ENCODE data around the gene GLB1L2. TPM values are rescaled to one million over a fixed set of nuclear protein-coding genes. Genes with fewer than 3 reads are reported as not detected.

GLB1L2 gene
- total and polyA plus RNA-seq, 2 of the 4 experiments (the other 2 are of a cell fraction) = under 0.01 to 0.26 TPM

GRCh38 chr11:134384406-134384805, 52.6 kb downstream of the GLB1L2 start:
- in situ Hi-C loops (cut with MboI; ENCODE audit: low sequenced_read_pairs) (no loop called here), intact Hi-C loops (cut with micrococcal nuclease) (no loop called here), dilution Hi-C loops (cut with HindIII; ENCODE audit: low sequenced_read_pairs, unreplicated experiment) (no loop called here)
- no peaks in the 10 kb centered on the region for H3K27me3 ChIP-seq (ENCODE audit: control insufficient read depth, insufficient read depth, low read length)
- no peak overlapping the region for H2AK9ac ChIP-seq (replicated peaks; ENCODE audit: low read depth, low read length, poor library complexity)
- no peaks in the 10 kb centered on the region for H3K79me1 ChIP-seq (ENCODE audit: low read depth in 1 of 2, low read length in 2 of 2)
- no peak overlapping the region for H3K9ac ChIP-seq (ENCODE audit: low read depth, low read length)
- no peak overlapping the region for H2BK15ac ChIP-seq (ENCODE audit: low read depth, low read length)
- no peak overlapping the region for H3K23ac ChIP-seq (ENCODE audit: low read depth, low read length)
- H3K9me3 ChIP-seq (ENCODE audit: control insufficient read depth, insufficient read depth, low read length) = peaks cover 54% of the 10 kb centered on the region
- BruUV-seq (replicated peaks) = no TSS peak
- no peak overlapping the region for H3K4me2 ChIP-seq (ENCODE audit: low read depth, low read length)
- H3K9me1 ChIP-seq (ENCODE audit: insufficient read depth, low read length) = no peaks in the 10 kb centered on the region
- no peak overlapping the region for H2AFZ ChIP-seq (replicated peaks; ENCODE audit: low read length, poor library complexity)
- ChIA-PET CTCF (no interaction called here), POLR2A (ENCODE audit: unreplicated experiment) (no interaction called here)
- H4K5ac ChIP-seq (ENCODE audit: low read depth, low read length) = no peak overlapping the region
- H3K36me3 ChIP-seq (ENCODE audit: control insufficient read depth, insufficient read depth, low read length) = no peaks in the 10 kb centered on the region
- no peak overlapping the region for H3K14ac ChIP-seq (replicated peaks; ENCODE audit: low read depth, low read length)
- 80% methylated on average over 2 of the region's 14 CpGs; no CpG with 5 or more reads in 1 of the 2 experiments for WGBS, 2 experiments (ENCODE audit: extremely low coverage in 2 of 2, insufficient read length in 1 of 2)
- no peak overlapping the region for H4K91ac ChIP-seq (ENCODE audit: insufficient read depth, low read depth, low read length)
- H3K27ac ChIP-seq (ENCODE audit: insufficient read depth, low read length) = no peak overlapping the region
- no peak for DNase-seq
- H2BK5ac ChIP-seq (ENCODE audit: low read depth, low read length, poor library complexity, severe bottlenecking) = no peak overlapping the region
- no peak overlapping the region for H2BK20ac ChIP-seq (ENCODE audit: low read depth, low read length)
- no peak overlapping the region for H3K18ac ChIP-seq (ENCODE audit: low read depth, low read length)
- no peak overlapping the region for H3K4me3 ChIP-seq (ENCODE audit: insufficient read depth, low read depth, low read length)
- no peak overlapping the region for H2BK120ac ChIP-seq (ENCODE audit: low read depth, low read length)
- no peak overlapping the region for H3K4ac ChIP-seq (ENCODE audit: low read depth, low read length)
- ATAC-seq (ENCODE audit: low read depth) = no peak
- TF ChIP-seq CHD1 (IDR thresholded peaks at IDR 0.05; ENCODE audit: low read depth, low read length) (no peak), POLR2A (IDR thresholded peaks at IDR 0.05; ENCODE audit: low read depth, low read length) (no peak)
- no peaks in the 10 kb centered on the region for H3K4me1 ChIP-seq (ENCODE audit: control insufficient read depth, insufficient read depth, low read length)
- H4K8ac ChIP-seq (ENCODE audit: low read depth in 2 of 2, low read length in 2 of 2) = no peak overlapping the region
- H2AK5ac ChIP-seq (ENCODE audit: low read depth, low read length) = no peak overlapping the region
- H4K20me1 ChIP-seq (ENCODE audit: insufficient read depth, low read length) = no peaks in the 10 kb centered on the region
- H3K56ac ChIP-seq (ENCODE audit: extremely low read depth, insufficient read depth, low read length) = no peak overlapping the region
